GM12878 (cell line): ENCODE results near the gene CIAPIN1. TPM values are rescaled to one million over a fixed set of nuclear protein-coding genes. Genes with fewer than 3 reads are reported as not detected.

ENCODE experiments used
- ATAC-seq: fragments of 200-7000 bp; cut with Tn5 transposase; 3 replicates; pipeline ENCODE4 v1.9.1; 2020; ENCODE audit warnings: mild to moderate bottlenecking, moderate library complexity
- BruUV-seq: library from RNA; stranded (reverse); fragments of 400-500 nt; replicated peaks from 2 replicates; lab custom pipeline; 2021; lab: Mats Ljungman, UMichigan
- CTCF ChIA-PET: fragments of 300-600 bp; sonication (Branson Sonifier 250); formaldehyde crosslinking; extraction: SDS; loops from one replicate; lab custom pipeline; 2021; ENCODE audit warnings: inconsistent platforms; lab: Yijun Ruan, JAX
- POLR2A ChIA-PET: fragments of 350-600 bp; formaldehyde crosslinking; extraction: SDS; loops from one replicate; lab custom pipeline; 2021; ENCODE audit warnings: inconsistent platforms; lab: Charles Lee
- RAD21 ChIA-PET: fragments of 300-600 bp; sonication (Branson Sonifier 250); formaldehyde crosslinking; loops from one replicate; lab custom pipeline; 2023; ENCODE audit warnings: antibody characterized with exemption; ENCODE audit not compliant: unreplicated experiment; lab: Charles Lee
- SMC1A ChIA-PET: fragments of 300-600 bp; sonication (Branson Sonifier 250); formaldehyde crosslinking; loops from one replicate; lab custom pipeline; 2023; ENCODE audit not compliant: unreplicated experiment, uncharacterized antibody; lab: Charles Lee
- DNase-seq: peaks from one replicate; pipeline ENCODE4 v3.0.0-alpha.2; 2011; ENCODE audit warnings: low read depth, low spot score
- FAIRE-seq: peaks from 3 replicates; lab custom pipeline; 2011; peaks lifted over from hg19 to GRCh38; lab: Jason Lieb, UNC
- H2AFZ ChIP-seq: 2 replicates; pipeline ENCODE4 v1.6.0; 2011; ENCODE audit warnings: low read depth, low read length, control low read depth; ENCODE audit not compliant: control insufficient read depth
- H3K27ac ChIP-seq: 2 replicates; pipeline ENCODE4 v1.5.1; 2011; ENCODE audit warnings: control low read depth; ENCODE audit not compliant: control insufficient read depth, insufficient read depth
- H3K27me3 ChIP-seq, 2 experiments: replicated peaks in 1 of 2; 2 replicates each; pipeline versions ENCODE4 v1.6.0 to v1.6.1; 2011; ENCODE audit warnings: low read length in 1 of 2; ENCODE audit not compliant: control insufficient read depth in 2 of 2, insufficient read depth in 2 of 2
- H3K36me3 ChIP-seq, 2 experiments: 2 replicates each; pipeline ENCODE4 v1.5.1; 2011; ENCODE audit warnings: low read length in 1 of 2; ENCODE audit not compliant: control insufficient read depth in 2 of 2, insufficient read depth in 2 of 2
- H3K4me1 ChIP-seq: 2 replicates; pipeline ENCODE4 v1.6.1; 2011; ENCODE audit warnings: mild to moderate bottlenecking, low read length, moderate library complexity, mixed read lengths; ENCODE audit not compliant: control insufficient read depth, insufficient read depth
- H3K4me2 ChIP-seq: 2 replicates; pipeline ENCODE4 v1.6.0; 2011; ENCODE audit warnings: control low read depth; ENCODE audit not compliant: control insufficient read depth, insufficient read depth
- H3K4me3 ChIP-seq: fragments of 200-600 bp; sonication (generic); 2 replicates; pipeline ENCODE4 v1.5.1; 2016
- H3K79me2 ChIP-seq: 2 replicates; pipeline ENCODE4 v1.6.0; 2011; ENCODE audit warnings: low read length; ENCODE audit not compliant: control insufficient read depth, insufficient read depth
- H3K9ac ChIP-seq: 2 replicates; pipeline ENCODE4 v1.8.0; 2011; ENCODE audit warnings: low read length, control low read depth, mixed read lengths; ENCODE audit not compliant: control insufficient read depth, insufficient read depth
- H3K9me3 ChIP-seq: replicated peaks from 3 replicates; pipeline ENCODE4 v1.5.1; 2011; ENCODE audit warnings: mild to moderate bottlenecking, low read length; ENCODE audit not compliant: control insufficient read depth, insufficient read depth
- H4K20me1 ChIP-seq: 2 replicates; pipeline ENCODE4 v1.6.0; 2011; ENCODE audit not compliant: control insufficient read depth, insufficient read depth
- IKZF2 ChIP-seq, 2 experiments: fragments of 450-650 bp; IDR thresholded peaks; 2 replicates each; pipeline ENCODE4 v1.6.1; 2017; ENCODE audit warnings: mild to moderate bottlenecking in 2 of 2, moderate library complexity in 2 of 2
- PBX3 ChIP-seq: IDR thresholded peaks from 2 replicates; pipeline ENCODE4 v1.6.1; 2011; ENCODE audit warnings: mild to moderate bottlenecking, low read depth, low read length, moderate library complexity; ENCODE audit not compliant: insufficient replicate concordance
- WGBS: methylation state at CpG from one replicate; pipeline ENCODE4 v1.1.6; 2016; ENCODE audit warnings: low lambda C conversion rate; ENCODE audit not compliant: insufficient replicate concordance, insufficient coverage; ENCODE audit errors: missing lambda C conversion rate; 5-methylcytosine and 5-hydroxymethylcytosine counted together
- in situ Hi-C: fragments of 300-500 bp; cut with MboI; formaldehyde crosslinking; loops from 9 replicates; pipeline ENCODE4 v1.14.3; 2018; ENCODE audit warnings: mixed read lengths
- intact Hi-C: fragments of 100-400 bp; cut with micrococcal nuclease; formaldehyde crosslinking; loops from one replicate; pipeline ENCODE4 v1.14.2; 2022; ENCODE audit not compliant: unreplicated experiment
- polyA plus RNA-seq, 11 experiments: library from polyadenylated mRNA; depleted of rRNA in 4 of 11; unstranded in 6 of 11; stranded (reverse) in 5 of 11; fragments of >200 nt; fragmentation: Nextera tagmentation in 4 of 11; fragmentation: Illumina TruSeq in 1 of 11; extraction: Ambion mirVana in 4 of 11; extraction: Trizol in 1 of 11; gene quantifications; 1 replicate in 1 of 11; 2 replicates in 10 of 11; pipeline versions ENCODE4 v1.2.1 to v1.2.3, GENCODE V29; 2011 to 2016; ENCODE audit warnings: inconsistent platforms in 2 of 11, missing spikeins in 2 of 11, low read depth in 1 of 11
- total RNA-seq, 4 experiments: library from RNA; depleted of rRNA in 3 of 4; stranded (reverse); fragments of >200 nt in 3 of 4; fragmentation: Illumina TruSeq in 1 of 4; extraction: Trizol in 1 of 4; gene quantifications; 2 replicates each; pipeline versions ENCODE4 v1.2.1 to v1.2.3, GENCODE V29; 2013 to 2021
- TF ChIP-seq, protein P1 (sequence below): fragments of 450-650 bp; IDR thresholded peaks from 2 replicates; pipeline ENCODE4 v1.6.1; 2016; ENCODE audit warnings: mild to moderate bottlenecking

The CIAPIN1 gene
- total and polyA plus RNA-seq, 10 of the 15 experiments (the other 5 are each of a cell fraction or from before 2014, with no cell fraction given), result 46.2 to 150 (median 54.3) TPM

GRCh38 chr16:57476546-57477410, 29.6 kb upstream of the CIAPIN1 start:
- ATAC-seq, result peak; percentile 15
- SMC1A ChIA-PET, result interaction anchor here (0.9 to 1.7 kb wide), 2 partner anchors 11 to 24 kb away, joined by 3 to 11 read pairs; partner anchors contain the start of gene DOK4
- in situ Hi-C loops, result no loop called here
- Histone ChIP-seq H3K9ac (no peak overlapping the region), H3K27ac (no peak overlapping the region), H3K9me3 (no peaks in the 10 kb centered on the region), H3K79me2 (no peaks in the 10 kb centered on the region), H4K20me1 (no peaks in the 10 kb centered on the region), H3K4me1 (peaks cover 16% of the 10 kb centered on the region), H3K4me2 (peak overlapping the region; percentile 40; the same call in 1 of the 2 replicates), H3K36me3 (peaks cover 0 to 4% of the 10 kb centered on the region in 2 experiments; a peak in 1 of 4 replicates), H2AFZ (no peak overlapping the region), H3K27me3 (no peaks in the 10 kb centered on the region)
- RAD21 ChIA-PET, result interaction anchor here (0.7 to 1.1 kb wide), 2 partner anchors 43 to 54 kb away, joined by 3 read pairs; no protein-coding TSS in a partner anchor
- POLR2A ChIA-PET, result interaction anchor here (0.6 kb wide), 1 partner anchor 227 kb away, joined by 3 read pairs; no protein-coding TSS in a partner anchor
- BruUV-seq, result no TSS peak
- TF ChIP-seq IKZF2 (IDR thresholded peaks at IDR 0.05) (no peak), PBX3 (no peak)
- TF ChIP-seq, protein P1, sequence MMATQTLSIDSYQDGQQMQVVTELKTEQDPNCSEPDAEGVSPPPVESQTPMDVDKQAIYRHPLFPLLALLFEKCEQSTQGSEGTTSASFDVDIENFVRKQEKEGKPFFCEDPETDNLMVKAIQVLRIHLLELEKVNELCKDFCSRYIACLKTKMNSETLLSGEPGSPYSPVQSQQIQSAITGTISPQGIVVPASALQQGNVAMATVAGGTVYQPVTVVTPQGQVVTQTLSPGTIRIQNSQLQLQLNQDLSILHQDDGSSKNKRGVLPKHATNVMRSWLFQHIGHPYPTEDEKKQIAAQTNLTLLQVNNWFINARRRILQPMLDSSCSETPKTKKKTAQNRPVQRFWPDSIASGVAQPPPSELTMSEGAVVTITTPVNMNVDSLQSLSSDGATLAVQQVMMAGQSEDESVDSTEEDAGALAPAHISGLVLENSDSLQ, result 0 out of 2 replicates have a peak, but pooled peaks have one; percentile 12
- TF ChIP-seq, all 136 proteins: peak for 1
- 57% methylated on average over 6 of the region's 6 CpGs for WGBS
- H3K4me3 ChIP-seq, result no peak overlapping the region
- DNase-seq, result no peak
- CTCF ChIA-PET, result interaction anchor here (1.1 to 3.3 kb wide), 6 partner anchors 10 to 46 kb away, joined by 3 to 20 read pairs (median 6); partner anchors contain the start of gene POLR2C
- FAIRE-seq, result no peak
- intact Hi-C loops, result loop anchor here (1.0 kb wide), 1 partner anchor 43 kb away; no protein-coding TSS in a partner anchor
